ENCODE measurements around the gene CDKAL1. TPM values are rescaled to one million over a fixed set of nuclear protein-coding genes. Genes with fewer than 3 reads are reported as not detected.

The CDKAL1 gene
- total and polyA plus RNA-seq, 2 donors (not counting 3 experiments of a cell fraction or from before 2014, with no cell fraction given): 6.1 to 20.5 TPM

DNA sequence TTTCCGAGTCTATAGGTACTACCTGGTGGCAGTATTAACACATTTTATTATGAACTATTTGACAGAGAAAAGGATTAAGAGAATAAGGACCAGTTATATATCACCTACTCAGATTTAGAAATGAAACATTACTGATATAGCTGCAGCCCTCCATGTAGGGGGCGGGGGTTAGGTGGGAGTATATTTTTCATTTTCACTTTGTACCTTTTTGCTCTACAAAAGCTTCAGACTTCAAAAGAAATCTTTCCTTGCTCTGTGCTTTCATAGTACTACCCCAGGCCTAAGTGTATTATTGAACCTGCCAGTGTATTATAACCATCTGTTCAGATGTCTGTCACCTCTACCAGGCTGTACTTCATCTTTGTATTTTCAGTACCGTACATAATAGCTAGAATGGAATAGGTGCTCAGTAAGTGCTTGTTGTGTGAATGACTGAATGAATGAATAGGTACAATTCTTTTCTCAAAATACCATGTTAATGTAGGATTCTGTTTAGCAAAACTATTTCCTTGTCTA lies 43.0 kb downstream of the CDKAL1 start:
- peaks cover 1% of the 10 kb centered on the region for H3K79me2 ChIP-seq (ENCODE audit: control insufficient read depth, insufficient read depth, low read length)
- BruUV-seq (replicated peaks): no TSS peak
- H3K9me1 ChIP-seq (replicated peaks; ENCODE audit: control insufficient read depth, extremely low read depth, insufficient read depth, low read length): no peaks in the 10 kb centered on the region
- TF ChIP-seq EZH2 (IDR thresholded peaks at IDR 0.05; ENCODE audit: borderline replicate concordance, low read depth, low read length, severe bottlenecking): no peak
- no peak for TF ChIP-seq POLR2AphosphoS5 (IDR thresholded peaks at IDR 0.05; ENCODE audit: insufficient read depth, low read depth, low read length)
- no peak for TF ChIP-seq JUN (IDR thresholded peaks at IDR 0.05; ENCODE audit: borderline replicate concordance, insufficient read depth, insufficient read length, low read depth)
- no peak for TF ChIP-seq POLR2A (IDR thresholded peaks at IDR 0.05; ENCODE audit: low read depth, low read length)
- TF ChIP-seq FOS (IDR thresholded peaks at IDR 0.05; ENCODE audit: borderline replicate concordance, insufficient read depth, low read length): no peak
- no peak for TF ChIP-seq MAX (IDR thresholded peaks at IDR 0.05; ENCODE audit: insufficient read depth, insufficient read length)
- no peak overlapping the region for H3K27ac ChIP-seq (ENCODE audit: insufficient read depth, low read depth, low read length)
- ChIA-PET POLR2A (no interaction called here), CTCF (interaction anchor here (0.6 to 2.1 kb wide), 2 partner anchors 51 to 1012 kb away, joined by 3 to 7 read pairs; no protein-coding TSS in a partner anchor)
- H3K4me1 ChIP-seq (ENCODE audit: control insufficient read depth, extremely low read depth, insufficient read depth, low read length): peaks cover 6% of the 10 kb centered on the region
- H4K20me1 ChIP-seq (replicated peaks; ENCODE audit: control insufficient read depth, extremely low read depth, insufficient read depth, low read length): no peaks in the 10 kb centered on the region
- no peaks in the 10 kb centered on the region for H3K9me3 ChIP-seq (replicated peaks; ENCODE audit: control insufficient read depth, insufficient read depth, low read length)
- H3K9ac ChIP-seq (replicated peaks; ENCODE audit: extremely low read depth, insufficient read depth, low read length): no peak overlapping the region
- intact Hi-C loops (cut with micrococcal nuclease) (loop anchor here (5.0 kb wide), 1 partner anchor 60 kb away; no protein-coding TSS in a partner anchor), dilution Hi-C loops (cut with MboI; ENCODE audit: extremely low pct_ligation_motif_present, low sequenced_read_pairs) (no loop called here)
- no peaks in the 10 kb centered on the region for H3K27me3 ChIP-seq (ENCODE audit: control insufficient read depth in 2 of 2, insufficient read depth in 2 of 2, low read length in 2 of 2)
- no peak overlapping the region for H2AFZ ChIP-seq (ENCODE audit: low read depth, low read length)
- no peak overlapping the region for H3K4me3 ChIP-seq (replicated peaks in 1 of 3; ENCODE audit: insufficient read depth in 1 of 3, low read depth in 1 of 3, low read length in 3 of 3)
- no peak overlapping the region for H3K4me2 ChIP-seq (ENCODE audit: insufficient read depth, low read length)
- DNase-seq (ENCODE audit: low read depth, low spot score): no peak
- H3K36me3 ChIP-seq (ENCODE audit: control insufficient read depth in 2 of 2, extremely low read depth in 1 of 2, insufficient read depth in 2 of 2, low read length in 2 of 2): no peaks in the 10 kb centered on the region
- no peak for FAIRE-seq

GRCh38 chr6:20581070-20581469 lies 46.8 kb downstream of the CDKAL1 start:
- Histone ChIP-seq H2AFZ (ENCODE audit: low read depth, low read length) (no peak overlapping the region), H3K9me1 (replicated peaks; ENCODE audit: control insufficient read depth, extremely low read depth, insufficient read depth, low read length) (no peaks in the 10 kb centered on the region), H3K79me2 (ENCODE audit: control insufficient read depth, insufficient read depth, low read length) (no peaks in the 10 kb centered on the region), H3K36me3 (ENCODE audit: control insufficient read depth in 2 of 2, extremely low read depth in 1 of 2, insufficient read depth in 2 of 2, low read length in 2 of 2) (no peaks in the 10 kb centered on the region), H3K4me2 (ENCODE audit: insufficient read depth, low read length) (no peak overlapping the region), H3K9me3 (replicated peaks; ENCODE audit: control insufficient read depth, insufficient read depth, low read length) (no peaks in the 10 kb centered on the region), H3K27me3 (ENCODE audit: control insufficient read depth in 2 of 2, insufficient read depth in 2 of 2, low read length in 2 of 2) (no peaks in the 10 kb centered on the region), H3K27ac (ENCODE audit: insufficient read depth, low read depth, low read length) (no peak overlapping the region), H4K20me1 (replicated peaks; ENCODE audit: control insufficient read depth, extremely low read depth, insufficient read depth, low read length) (no peaks in the 10 kb centered on the region), H3K4me1 (ENCODE audit: control insufficient read depth, extremely low read depth, insufficient read depth, low read length) (peaks cover 5% of the 10 kb centered on the region), H3K4me3 (replicated peaks in 1 of 3; ENCODE audit: insufficient read depth in 1 of 3, low read depth in 1 of 3, low read length in 3 of 3) (no peak overlapping the region), H3K9ac (replicated peaks; ENCODE audit: extremely low read depth, insufficient read depth, low read length) (no peak overlapping the region)
- CTCF ChIA-PET: no interaction called here
- no peak for DNase-seq (ENCODE audit: low read depth, low spot score)
- BruUV-seq (replicated peaks): no TSS peak
- TF ChIP-seq JUN (IDR thresholded peaks at IDR 0.05; ENCODE audit: borderline replicate concordance, insufficient read depth, insufficient read length, low read depth) (no peak), FOS (IDR thresholded peaks at IDR 0.05; ENCODE audit: borderline replicate concordance, insufficient read depth, low read length) (no peak)
- intact Hi-C loops (cut with micrococcal nuclease): no loop called here
- dilution Hi-C loops (cut with MboI; ENCODE audit: extremely low pct_ligation_motif_present, low sequenced_read_pairs): no loop called here
- POLR2A ChIA-PET: no interaction called here
- no peak for FAIRE-seq
